Stimulated activated CD8-positive, alpha-beta memory T cell treated with anti-CD3 and anti-CD28 coated beads, Interleukin-15, amount 100 ng/mL, for 24 hours (primary cell): ENCODE results near the gene SRPRB.

Experiments
- DNase-seq: peaks from one replicate; pipeline ENCODE4 v3.0.0-alpha.2; 2020; ENCODE audit warnings: low read depth

The SRPRB gene

DNA sequence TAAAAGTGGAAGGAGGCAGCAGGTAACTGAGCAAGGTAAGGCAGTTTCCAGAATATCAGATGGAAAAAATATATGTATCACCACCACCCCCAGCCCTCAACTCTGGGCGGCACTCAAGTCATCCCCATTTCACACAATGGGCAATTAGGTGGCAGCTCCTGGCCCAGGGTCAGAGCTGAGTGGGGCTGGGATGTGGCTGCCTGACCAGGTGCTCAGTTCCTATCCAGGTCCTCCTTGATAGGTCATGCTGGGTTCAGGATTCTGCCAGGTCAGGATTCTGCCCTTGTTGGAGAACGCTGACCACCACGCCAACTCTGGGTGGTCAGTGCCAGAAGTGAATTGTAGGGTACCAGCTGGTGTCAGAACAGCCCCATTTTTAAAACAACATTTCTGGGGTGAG, 60.5 kb downstream of the SRPRB start:
- no peak for DNase-seq

DNA sequence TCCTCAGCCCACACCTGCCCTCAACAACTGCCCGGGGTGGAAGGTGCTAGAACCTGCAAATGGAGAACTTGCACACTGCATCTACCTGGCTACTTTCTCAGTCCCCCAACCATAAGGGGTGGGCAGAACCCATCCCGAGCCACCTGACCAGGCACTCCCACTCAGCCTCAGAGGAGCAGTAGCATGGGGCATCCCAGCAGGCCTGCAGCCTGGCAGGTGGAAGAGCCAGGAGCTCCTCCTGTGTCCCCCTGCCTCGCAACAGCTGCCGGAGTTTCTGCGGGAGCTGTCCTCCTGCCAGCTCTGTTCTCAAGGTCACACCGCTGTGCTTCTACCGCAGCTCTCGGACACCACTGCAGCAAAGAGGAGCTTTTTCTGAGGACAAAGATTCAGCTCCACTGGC, 62.6 kb downstream of the SRPRB start:
- DNase-seq: no peak

- DNase-seq: no peak
Observed at GRCh38 chr3:133868758-133869475, 63.3 kb downstream of the SRPRB start.

- DNase-seq: no peak
Observed at GRCh38 chr3:133869586-133869985, 64.0 kb downstream of the SRPRB start.

GRCh38 chr3:133870822-133871221, 65.2 kb downstream of the SRPRB start:
- DNase-seq: no peak
